ENCODE results near the gene KDM2A. TPM values are rescaled to one million over a fixed set of nuclear protein-coding genes. Genes with fewer than 3 reads are reported as not detected.

The KDM2A gene
- total RNA-seq, 1 experiment from 2014 or later, result 121 TPM

- no TSS peak for BruUV-seq (replicated peaks)
- Histone ChIP-seq H3K27ac (ENCODE audit: low read depth, low read length, poor library complexity, severe bottlenecking) (no peak overlapping the region), H3K4me3 (ENCODE audit: low read depth, low read length, poor library complexity, severe bottlenecking) (no peak overlapping the region), H3K27me3 (replicated peaks; ENCODE audit: insufficient read depth, low read depth, low read length, poor library complexity) (no peaks in the 10 kb centered on the region), H3K9me3 (ENCODE audit: low read depth, low read length, poor library complexity, severe bottlenecking) (no peaks in the 10 kb centered on the region), H3K4me1 (ENCODE audit: insufficient read depth, low read length, poor library complexity, severe bottlenecking) (peaks cover 6% of the 10 kb centered on the region), H3K36me3 (ENCODE audit: insufficient read depth, low read length, poor library complexity, severe bottlenecking) (peaks cover 1% of the 10 kb centered on the region)
- ChIA-PET CTCF (no interaction called here), POLR2A (ENCODE audit: low non-redundant PET) (no interaction called here)
- TF ChIP-seq, protein P1, sequence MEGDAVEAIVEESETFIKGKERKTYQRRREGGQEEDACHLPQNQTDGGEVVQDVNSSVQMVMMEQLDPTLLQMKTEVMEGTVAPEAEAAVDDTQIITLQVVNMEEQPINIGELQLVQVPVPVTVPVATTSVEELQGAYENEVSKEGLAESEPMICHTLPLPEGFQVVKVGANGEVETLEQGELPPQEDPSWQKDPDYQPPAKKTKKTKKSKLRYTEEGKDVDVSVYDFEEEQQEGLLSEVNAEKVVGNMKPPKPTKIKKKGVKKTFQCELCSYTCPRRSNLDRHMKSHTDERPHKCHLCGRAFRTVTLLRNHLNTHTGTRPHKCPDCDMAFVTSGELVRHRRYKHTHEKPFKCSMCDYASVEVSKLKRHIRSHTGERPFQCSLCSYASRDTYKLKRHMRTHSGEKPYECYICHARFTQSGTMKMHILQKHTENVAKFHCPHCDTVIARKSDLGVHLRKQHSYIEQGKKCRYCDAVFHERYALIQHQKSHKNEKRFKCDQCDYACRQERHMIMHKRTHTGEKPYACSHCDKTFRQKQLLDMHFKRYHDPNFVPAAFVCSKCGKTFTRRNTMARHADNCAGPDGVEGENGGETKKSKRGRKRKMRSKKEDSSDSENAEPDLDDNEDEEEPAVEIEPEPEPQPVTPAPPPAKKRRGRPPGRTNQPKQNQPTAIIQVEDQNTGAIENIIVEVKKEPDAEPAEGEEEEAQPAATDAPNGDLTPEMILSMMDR (conservative IDR thresholded peaks at IDR 0.05; ENCODE audit: low read depth, low read length), result no peak
- TF ChIP-seq EZH2 (IDR thresholded peaks at IDR 0.05; ENCODE audit: borderline replicate concordance, low read depth, low read length, poor library complexity, severe bottlenecking), result no peak
- DNase-seq (ENCODE audit: low spot score), result no peak
- intact Hi-C loops (cut with micrococcal nuclease; ENCODE audit: unreplicated experiment), result no loop called here
These were observed 188.5 kb downstream of the KDM2A start for GRCh38 chr11:67307545-67308001.

Other genes starting within 250 kb of the KDM2A start
- 39.1 and 44.5 TPM in 2 replicates for gene PC, start 160.9 kb upstream of the KDM2A start, total RNA-seq (2021)
- gene C11orf86, start 144.0 kb upstream of the KDM2A start, total RNA-seq (2021), result not detected in 2 replicates
- 2.3 and 3.1 TPM in 2 replicates for gene SYT12, start 96.1 kb upstream of the KDM2A start, total RNA-seq (2021)
- 0.83 and 0.88 TPM in 2 replicates for gene RHOD, start 62.4 kb upstream of the KDM2A start, total RNA-seq (2021)
- 88.6 and 92.6 TPM in 2 replicates for gene GRK2, start 147.2 kb downstream of the KDM2A start, total RNA-seq (2021)
- 94.2 and 101 TPM in 2 replicates for gene ANKRD13D, start 170.0 kb downstream of the KDM2A start, total RNA-seq (2021)
- gene SSH3, start 184.3 kb downstream of the KDM2A start, total RNA-seq (2021), result 5.5 and 7.8 TPM in 2 replicates
- 13.2 and 14.3 TPM in 2 replicates for gene POLD4, start 234.3 kb downstream of the KDM2A start, total RNA-seq (2021)